AG20443 (cell line): ENCODE measurements around the gene HELQ.
"Not testable (repeated sequence)": the region's sequence is repeated elsewhere in the genome, so short reads cannot be mapped to it uniquely, and the experiment has no call there.

ENCODE experiments used
- DNase-seq: peaks from one replicate; pipeline ENCODE4 v3.0.0; 2012; ENCODE audit warnings: low spot score, mixed read lengths

The HELQ gene

DNA sequence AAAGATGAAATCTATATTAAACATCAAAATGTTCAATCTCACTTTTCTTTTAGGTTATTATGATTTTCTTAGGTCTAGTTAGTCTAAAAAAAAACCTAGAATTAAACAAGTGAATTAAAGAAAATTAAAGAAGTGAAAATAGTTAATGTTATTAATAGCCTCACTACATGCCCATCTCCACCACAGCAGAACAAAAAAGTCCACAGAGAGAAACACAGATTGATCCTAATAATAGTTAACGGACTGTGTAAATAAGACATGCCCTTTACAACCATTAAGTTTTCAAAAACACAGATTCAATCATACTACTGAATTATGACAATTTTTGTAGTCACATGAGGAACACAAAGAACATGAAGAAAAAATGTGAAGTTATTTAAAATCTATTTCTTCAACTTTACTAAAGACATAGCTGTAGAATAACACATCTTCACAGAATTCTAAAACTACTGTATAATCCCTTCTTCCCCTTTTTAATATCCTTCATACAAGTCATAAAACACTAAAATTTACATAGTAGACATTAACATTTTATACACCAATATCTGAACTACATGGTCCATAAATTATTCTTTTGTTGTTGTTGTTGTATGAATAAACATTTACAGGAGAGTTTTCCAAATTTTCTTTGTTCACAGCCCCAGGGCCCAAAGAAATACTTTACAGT lies 15.3 kb downstream of the HELQ start:
- DNase-seq = no peak

GRCh38 chr4:83438719-83439118 lies 16.9 kb downstream of the HELQ start:
- DNase-seq = no peak

DNA sequence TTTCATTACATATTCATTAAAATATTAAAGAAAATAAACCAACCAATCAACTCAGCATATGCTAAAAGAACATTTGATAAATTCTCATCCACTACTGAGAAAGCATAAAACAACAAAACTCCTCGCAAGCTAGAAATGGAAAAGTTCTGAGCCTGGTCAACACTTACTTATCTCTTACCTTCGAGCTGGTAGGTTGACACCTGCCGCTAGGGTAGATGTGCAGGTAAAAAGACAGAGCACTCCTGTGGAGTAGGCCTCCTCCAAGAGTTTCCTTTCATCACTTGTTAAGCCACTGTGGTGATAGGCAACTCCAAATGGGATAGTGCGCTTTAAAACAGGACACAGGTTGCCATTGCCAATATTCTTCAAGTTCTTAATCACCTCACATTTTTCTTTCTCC lies 18.9 kb downstream of the HELQ start:
- DNase-seq = no peak

- no peak for DNase-seq
Observed at GRCh38 chr4:83431200-83431599, 24.4 kb downstream of the HELQ start.

DNA sequence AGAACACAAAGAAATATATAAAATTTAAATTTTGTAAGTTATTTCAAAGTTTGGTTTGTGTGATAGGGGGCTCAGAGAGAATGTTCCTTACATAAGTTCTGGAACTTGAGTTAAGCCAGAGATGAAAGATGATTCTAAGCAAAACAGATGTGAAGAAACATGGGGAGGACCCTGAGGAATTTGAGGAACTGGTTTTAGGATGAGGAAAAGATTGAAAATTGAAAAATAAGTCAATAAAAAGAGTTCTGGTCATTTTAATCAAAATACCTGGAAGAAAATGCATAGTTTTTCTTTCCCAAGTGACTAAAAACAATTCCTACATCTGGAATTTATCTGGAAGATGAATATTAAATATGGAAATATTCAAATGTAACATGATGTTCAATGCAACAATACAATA lies 37.4 kb downstream of the HELQ start:
- no peak for DNase-seq

GRCh38 chr4:83417566-83417965 lies 38.1 kb downstream of the HELQ start:
- DNase-seq = no peak

GRCh38 chr4:83413676-83414075 lies 41.9 kb downstream of the HELQ start:
- peak; percentile 17 for DNase-seq

- no peak for DNase-seq
Observed at GRCh38 chr4:83408908-83409307, 46.7 kb downstream of the HELQ start.

- DNase-seq = no peak
Observed at GRCh38 chr4:83405844-83406816, 49.5 kb downstream of the HELQ start.

DNA sequence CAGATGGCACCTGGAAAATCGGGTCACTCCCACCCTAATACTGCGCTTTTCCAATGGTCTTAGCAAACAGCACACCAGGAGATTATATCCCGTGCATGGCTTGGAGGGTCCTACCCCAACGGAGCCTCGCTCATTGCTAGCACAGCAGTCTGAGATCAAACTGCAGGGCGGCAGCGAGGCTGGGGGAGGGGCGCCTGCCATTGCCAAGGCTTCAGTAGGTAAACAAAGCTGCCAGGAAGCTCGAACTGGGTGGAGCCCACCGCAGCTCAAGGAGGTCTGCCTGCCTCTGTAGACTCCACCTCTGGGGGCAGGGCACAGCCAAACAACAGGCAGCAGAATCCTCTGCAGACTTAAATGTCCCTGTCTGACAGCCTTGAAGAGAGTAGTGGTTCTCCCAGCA lies 57.5 kb downstream of the HELQ start:
- not testable (repeated sequence) for DNase-seq

DNA sequence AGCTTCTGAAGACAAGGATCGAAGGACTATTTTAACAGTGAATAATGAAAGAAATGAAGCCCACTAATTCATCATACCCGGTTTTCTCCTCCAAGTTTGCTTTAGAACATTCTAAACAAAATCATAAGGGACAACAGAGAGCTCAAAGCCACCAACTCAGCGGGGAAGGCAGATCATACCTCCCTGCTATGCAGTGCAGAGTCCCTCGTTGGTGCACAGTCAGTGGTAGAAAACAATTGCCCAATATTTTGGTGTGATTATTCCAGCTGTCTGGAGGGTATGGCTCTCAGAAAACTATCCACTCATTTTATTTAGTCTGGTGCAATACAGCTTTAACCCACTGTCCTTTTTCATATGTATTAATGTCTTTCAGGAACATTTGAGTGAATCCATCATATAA lies 61.7 kb downstream of the HELQ start:
- no peak for DNase-seq

- no peak for DNase-seq
Observed at GRCh38 chr4:83392562-83392961, 63.1 kb downstream of the HELQ start.

- DNase-seq = no peak
Observed at GRCh38 chr4:83390944-83391343, 64.7 kb downstream of the HELQ start.

DNA sequence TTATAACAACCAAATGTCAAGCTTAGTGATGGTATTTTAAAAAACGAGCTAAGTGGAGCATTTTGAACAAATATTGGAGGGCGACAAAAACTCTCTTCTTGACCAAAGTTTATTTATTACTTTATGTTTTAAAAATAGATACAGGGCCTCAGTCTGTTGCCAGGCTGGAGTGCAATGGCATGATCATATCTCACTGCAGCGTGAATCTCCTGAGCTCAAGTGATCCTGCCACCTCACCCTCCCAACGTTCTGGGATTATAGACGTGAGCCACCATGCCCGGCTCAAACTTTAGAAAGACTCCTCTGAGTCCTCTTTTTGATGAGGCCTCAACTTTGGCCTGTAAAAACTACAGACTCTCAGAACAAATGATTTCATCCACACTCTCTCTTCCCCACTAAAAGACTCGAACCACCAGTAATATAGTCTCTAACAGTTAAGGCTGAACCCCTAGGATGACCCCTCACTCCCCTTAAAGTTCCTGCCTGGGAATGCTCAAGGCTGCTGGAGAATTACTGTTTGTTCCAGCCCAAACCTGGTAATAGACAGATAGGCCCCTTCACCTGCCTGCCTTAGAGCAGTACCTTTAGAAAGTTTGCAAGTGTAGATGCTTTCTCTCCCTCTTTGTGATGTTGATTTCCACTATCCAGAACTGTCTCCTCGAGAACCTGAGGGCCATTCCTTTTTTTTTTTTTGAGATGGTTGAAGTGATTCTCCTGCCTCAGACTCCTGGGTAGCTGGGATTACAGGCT lies 65.7 kb downstream of the HELQ start:
- no peak for DNase-seq

GRCh38 chr4:83389037-83389720 lies 66.4 kb downstream of the HELQ start:
- DNase-seq = no peak

- DNase-seq = no peak
Observed at GRCh38 chr4:83388313-83388676, 67.3 kb downstream of the HELQ start.

DNA sequence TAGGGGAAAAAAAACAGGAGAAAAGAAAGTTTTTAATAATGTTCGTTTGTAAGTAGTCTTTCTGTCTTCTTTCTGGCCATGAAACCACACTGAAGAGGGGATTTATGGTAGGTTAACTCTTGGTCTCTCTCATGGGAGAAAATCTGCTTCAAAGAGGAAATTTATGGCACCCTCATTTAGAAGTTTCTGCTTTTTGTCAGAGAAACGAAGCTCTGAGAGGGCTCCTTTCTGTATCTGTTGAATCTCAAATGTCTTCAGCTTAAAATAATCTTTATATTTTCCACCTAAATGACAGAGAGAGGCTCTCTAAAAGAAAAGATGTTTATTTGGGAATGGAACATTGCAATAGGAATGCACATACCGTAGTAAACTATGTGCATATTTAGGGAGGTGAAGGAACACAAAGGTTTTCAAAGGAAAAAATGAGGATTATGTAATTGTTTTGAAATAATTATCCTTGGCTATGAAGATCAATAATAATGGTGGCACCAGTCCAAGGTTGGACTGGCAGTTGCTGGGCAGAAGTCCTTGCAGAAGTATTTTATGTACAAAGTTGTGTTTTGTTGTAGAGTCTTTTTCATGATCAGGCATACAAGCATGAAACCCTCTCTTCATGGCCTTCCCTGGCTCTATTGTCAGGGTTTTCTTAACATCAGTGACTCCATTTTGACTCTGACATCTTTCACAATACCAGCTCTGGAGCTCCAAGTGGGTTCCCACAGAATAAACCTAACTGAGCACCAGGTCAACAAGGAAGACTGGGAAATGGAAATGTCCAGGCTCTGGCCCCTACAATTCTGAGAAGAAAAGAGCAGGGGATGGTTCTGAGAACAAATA lies 67.9 kb downstream of the HELQ start:
- no peak for DNase-seq

DNA sequence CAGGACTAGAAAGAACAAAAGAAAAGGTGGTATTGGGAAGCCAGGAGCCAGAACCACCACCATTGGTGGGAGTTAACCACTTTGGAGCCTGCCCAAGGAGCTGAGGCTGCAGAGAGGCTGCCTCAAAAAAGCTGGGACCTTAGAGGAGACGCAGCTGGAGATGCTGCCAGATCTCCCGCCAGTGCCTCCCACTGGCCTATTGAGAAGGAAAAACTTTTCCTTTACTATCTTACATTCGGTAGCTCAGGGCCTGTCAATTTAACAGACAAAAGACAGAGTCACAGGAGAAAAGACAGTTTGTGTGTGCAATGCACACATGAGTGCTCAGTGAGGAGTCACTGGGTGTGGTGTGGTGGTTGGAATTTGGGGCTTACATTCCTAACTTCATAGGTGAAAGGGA lies 68.6 kb downstream of the HELQ start:
- peak; percentile 49 for DNase-seq

GRCh38 chr4:83382850-83383249 lies 72.8 kb downstream of the HELQ start:
- no peak for DNase-seq

DNA sequence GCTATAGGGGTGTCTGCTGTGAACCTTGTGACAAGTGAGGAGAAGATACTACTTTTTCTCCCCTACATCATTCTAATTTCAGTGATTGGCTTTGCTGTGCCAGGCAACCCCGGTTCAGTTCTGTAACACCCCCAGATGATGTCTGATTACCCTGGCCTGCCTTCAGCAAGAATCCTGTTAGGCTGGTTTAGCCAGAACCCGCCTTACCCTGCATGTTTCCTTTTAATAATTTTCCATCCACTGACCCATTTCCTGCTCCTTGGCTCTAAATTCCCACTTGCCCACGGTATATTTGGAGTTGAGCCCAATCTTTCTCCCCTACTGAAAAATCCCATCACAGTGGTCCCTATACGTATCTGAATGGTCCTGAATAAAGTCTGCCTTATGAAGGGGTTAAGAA lies 74.5 kb downstream of the HELQ start:
- no peak for DNase-seq

DNA sequence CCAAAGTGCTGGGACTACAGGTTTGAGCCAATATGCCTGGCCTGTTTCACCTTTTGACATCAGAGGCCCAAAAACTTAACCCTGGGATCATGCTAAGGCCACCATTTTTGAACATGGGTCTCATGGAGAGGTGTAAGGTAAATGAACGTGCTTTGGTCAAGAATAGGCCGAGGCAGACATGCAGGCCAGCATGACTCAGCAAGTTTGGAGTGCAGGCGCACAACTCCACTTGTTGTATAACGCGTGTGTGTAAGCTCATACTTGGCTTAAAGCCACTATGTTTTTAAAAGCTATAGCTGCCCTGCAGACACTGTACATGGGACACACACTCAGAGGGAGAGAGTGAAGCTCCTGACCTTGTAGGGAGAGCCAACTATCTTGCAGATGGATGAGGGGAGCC lies 77.2 kb downstream of the HELQ start:
- DNase-seq = no peak
